Nasal cavity respiratory epithelium epithelial cell of viscerocranial mucosa (primary cell): ENCODE data around the gene LMCD1. TPM values are rescaled to one million over a fixed set of nuclear protein-coding genes. Genes with fewer than 3 reads are reported as not detected.

Source experiments
- total RNA-seq: library from RNA; depleted of rRNA; stranded (reverse); fragments of >200 nt; gene quantifications from 2 replicates; pipeline ENCODE4 v1.2.3, GENCODE V29; 2014

LMCD1 gene, protein sequence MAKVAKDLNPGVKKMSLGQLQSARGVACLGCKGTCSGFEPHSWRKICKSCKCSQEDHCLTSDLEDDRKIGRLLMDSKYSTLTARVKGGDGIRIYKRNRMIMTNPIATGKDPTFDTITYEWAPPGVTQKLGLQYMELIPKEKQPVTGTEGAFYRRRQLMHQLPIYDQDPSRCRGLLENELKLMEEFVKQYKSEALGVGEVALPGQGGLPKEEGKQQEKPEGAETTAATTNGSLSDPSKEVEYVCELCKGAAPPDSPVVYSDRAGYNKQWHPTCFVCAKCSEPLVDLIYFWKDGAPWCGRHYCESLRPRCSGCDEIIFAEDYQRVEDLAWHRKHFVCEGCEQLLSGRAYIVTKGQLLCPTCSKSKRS
- total RNA-seq: 2.4 and 5.3 TPM in 2 replicates

DNA sequence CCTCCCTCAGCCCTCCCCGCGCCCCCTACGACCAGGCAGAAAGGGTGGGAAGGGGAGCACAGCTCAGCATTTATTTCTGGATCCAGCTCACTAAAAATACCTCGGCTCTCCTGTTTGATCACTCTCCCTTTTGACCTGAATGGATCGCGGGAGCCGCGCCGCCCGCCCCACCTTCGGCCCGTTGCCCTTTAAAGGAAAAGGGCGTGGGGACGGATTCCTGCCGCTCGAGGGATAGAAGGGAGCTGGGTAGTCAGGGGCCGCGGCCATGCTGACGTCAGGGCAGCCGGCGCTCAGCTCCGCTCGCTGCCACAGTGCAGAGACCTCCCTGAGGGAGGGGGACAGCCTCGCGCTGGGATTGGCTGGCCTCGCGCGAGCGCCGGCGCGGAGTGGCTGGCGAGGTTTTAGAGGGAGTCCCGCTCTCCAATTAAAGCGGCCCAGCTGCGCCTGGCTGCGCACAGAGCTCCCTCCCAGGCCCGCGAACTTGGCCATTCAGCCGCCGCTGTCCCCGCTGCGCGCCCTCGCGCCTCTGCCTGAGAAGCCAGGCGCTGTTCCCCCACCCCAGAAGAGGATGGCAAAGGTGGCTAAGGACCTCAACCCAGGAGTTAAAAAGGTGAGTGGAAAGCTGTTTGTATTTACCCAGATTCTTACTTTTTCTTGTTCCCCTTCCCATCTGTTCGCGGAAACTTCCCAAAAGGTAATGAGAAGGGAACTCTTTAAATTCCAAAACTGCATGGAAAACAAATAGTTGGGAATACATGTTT is at the start of gene LMCD1:
TSS of gene LMCD1 (plus strand) at position 453 of the 761 bp plus-strand sequence. CDS start at position 569, 116 bp downstream.

Other genes with a start within 250 kb of the LMCD1 start
- gene SSUH2, start 143.0 kb downstream of the LMCD1 start, total RNA-seq: 0.14 and 0.34 TPM in 2 replicates
- not detected in 2 replicates for gene CAV3, start 232.0 kb downstream of the LMCD1 start, total RNA-seq